ENCODE results near the gene CTNND1.

Gene CTNND1

DNA sequence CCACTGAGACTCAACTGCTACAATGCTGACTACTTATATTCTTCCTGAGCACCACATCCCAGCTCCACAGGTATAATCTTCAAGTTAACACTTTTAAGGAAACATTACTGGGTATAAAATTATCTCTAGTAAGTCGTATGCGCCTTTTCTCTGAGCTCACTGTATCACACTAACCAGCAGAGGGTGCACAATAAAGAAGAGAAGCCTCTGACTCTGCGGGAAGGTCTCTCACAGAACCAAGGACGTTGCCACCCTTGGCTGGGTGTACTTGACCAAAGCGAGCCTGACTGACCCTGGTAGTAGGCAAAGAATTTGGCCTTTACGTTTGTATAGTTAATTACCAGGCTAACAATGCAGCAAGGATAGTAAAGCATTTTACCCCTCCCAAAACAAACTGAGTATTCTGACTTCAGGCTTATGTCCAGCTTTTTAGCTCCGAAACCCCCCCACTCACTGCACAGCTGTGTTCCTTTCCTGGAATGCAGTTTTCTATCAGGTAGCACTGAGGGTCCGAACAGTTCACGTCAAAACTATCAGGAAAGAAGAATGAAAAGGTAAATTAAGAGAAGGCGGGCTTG, 9.8 kb upstream of the CTNND1 start, which contains the start of gene BTBD18:
Gene BTBD18 (minus strand): TSS at position 144 of the 578 bp plus-strand sequence. CDS start 631 bp downstream, outside the sequence.
- TF ChIP-seq CTCF (IDR thresholded peaks at IDR 0.05; ENCODE audit: insufficient read depth, low read length, poor library complexity, severe bottlenecking) = peak; percentile 23
- no peak for TF ChIP-seq EZH2phosphoT487 (conservative IDR thresholded peaks at IDR 0.05; ENCODE audit: low read length)
- H3K9me3 ChIP-seq (ENCODE audit: insufficient read depth, low read length) = no peaks in the 10 kb centered on the region
- H4K20me1 ChIP-seq (ENCODE audit: low read depth, low read length) = no peaks in the 10 kb centered on the region
- peaks cover 5% of the 10 kb centered on the region for H3F3A ChIP-seq (ENCODE audit: insufficient read depth)
- H3K9ac ChIP-seq (ENCODE audit: low read length) = no peak within 1 kb of the TSS
- H3K79me2 ChIP-seq (ENCODE audit: insufficient read depth, low read length) = no peaks in the 10 kb centered on the region
- no peaks in the 10 kb centered on the region for H3K27me3 ChIP-seq (ENCODE audit: low read length)
- no peaks in the 10 kb centered on the region for H3K36me3 ChIP-seq (ENCODE audit: low read length)
- no peak within 1 kb of the TSS for H2AFZ ChIP-seq (ENCODE audit: low read depth, low read length, severe bottlenecking)
- no peak within 1 kb of the TSS for H3K4me3 ChIP-seq (ENCODE audit: insufficient read depth, low read length, poor library complexity, severe bottlenecking)
- no peak within 1 kb of the TSS for H3K27ac ChIP-seq (ENCODE audit: low read depth, low read length)
- H3K9me2 ChIP-seq (replicated peaks; ENCODE audit: insufficient read depth, low read length) = no peaks in the 10 kb centered on the region
- no peak within 1 kb of the TSS for H3K4me2 ChIP-seq (ENCODE audit: low read depth, low read length, poor library complexity, severe bottlenecking)

- H4K20me1 ChIP-seq (ENCODE audit: low read depth, low read length) = no peaks in the 10 kb centered on the region
- H3K79me2 ChIP-seq (ENCODE audit: insufficient read depth, low read length) = no peaks in the 10 kb centered on the region
- no peak overlapping the region for H2AFZ ChIP-seq (ENCODE audit: low read depth, low read length, severe bottlenecking)
- no peaks in the 10 kb centered on the region for H3K9me2 ChIP-seq (replicated peaks; ENCODE audit: insufficient read depth, low read length)
- H3K36me3 ChIP-seq (ENCODE audit: low read length) = no peaks in the 10 kb centered on the region
- H3K27me3 ChIP-seq (ENCODE audit: low read length) = no peaks in the 10 kb centered on the region
- no peak overlapping the region for H3K9ac ChIP-seq (ENCODE audit: low read length)
- H3F3A ChIP-seq (ENCODE audit: insufficient read depth) = peaks cover 5% of the 10 kb centered on the region
- H3K4me3 ChIP-seq (ENCODE audit: insufficient read depth, low read length, poor library complexity, severe bottlenecking) = no peak overlapping the region
- H3K4me2 ChIP-seq (ENCODE audit: low read depth, low read length, poor library complexity, severe bottlenecking) = no peak overlapping the region
- TF ChIP-seq CTCF (IDR thresholded peaks at IDR 0.05; ENCODE audit: insufficient read depth, low read length, poor library complexity, severe bottlenecking) (no peak), EZH2phosphoT487 (conservative IDR thresholded peaks at IDR 0.05; ENCODE audit: low read length) (no peak)
- H3K27ac ChIP-seq (ENCODE audit: low read depth, low read length) = no peak overlapping the region
- H3K9me3 ChIP-seq (ENCODE audit: insufficient read depth, low read length) = no peaks in the 10 kb centered on the region
Measured at GRCh38 chr11:57752954-57753353, 8.6 kb upstream of the CTNND1 start.

DNA sequence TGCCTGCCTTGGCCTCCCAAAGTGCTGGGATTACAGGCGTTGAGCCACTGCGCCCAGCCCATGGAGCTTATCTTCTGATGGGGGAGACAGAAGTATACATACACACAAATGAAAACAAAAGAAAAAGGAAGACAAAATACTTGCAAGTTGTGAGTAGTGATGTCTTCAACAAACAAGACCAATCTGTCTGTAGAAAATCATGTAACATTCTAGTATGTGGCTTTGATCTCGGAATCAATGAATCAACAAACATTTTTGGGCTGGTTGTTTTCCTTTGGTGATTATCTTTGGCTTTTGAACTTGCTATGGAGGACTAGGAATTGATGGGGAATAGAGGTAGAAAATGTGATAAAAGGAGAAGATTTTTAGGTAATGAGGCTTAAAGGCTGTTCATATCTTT, 3.4 kb upstream of the CTNND1 start:
- no peaks in the 10 kb centered on the region for H3K79me2 ChIP-seq (ENCODE audit: insufficient read depth, low read length)
- H3K36me3 ChIP-seq (ENCODE audit: low read length) = no peaks in the 10 kb centered on the region
- H3K4me2 ChIP-seq (ENCODE audit: low read depth, low read length, poor library complexity, severe bottlenecking) = no peak overlapping the region
- H3K9me3 ChIP-seq (ENCODE audit: insufficient read depth, low read length) = no peaks in the 10 kb centered on the region
- no peaks in the 10 kb centered on the region for H4K20me1 ChIP-seq (ENCODE audit: low read depth, low read length)
- TF ChIP-seq EZH2phosphoT487 (conservative IDR thresholded peaks at IDR 0.05; ENCODE audit: low read length) (no peak), CTCF (IDR thresholded peaks at IDR 0.05; ENCODE audit: insufficient read depth, low read length, poor library complexity, severe bottlenecking) (no peak)
- H2AFZ ChIP-seq (ENCODE audit: low read depth, low read length, severe bottlenecking) = no peak overlapping the region
- H3K27me3 ChIP-seq (ENCODE audit: low read length) = no peaks in the 10 kb centered on the region
- H3K9ac ChIP-seq (ENCODE audit: low read length) = no peak overlapping the region
- no peak overlapping the region for H3K27ac ChIP-seq (ENCODE audit: low read depth, low read length)
- H3K9me2 ChIP-seq (replicated peaks; ENCODE audit: insufficient read depth, low read length) = no peaks in the 10 kb centered on the region
- H3F3A ChIP-seq (ENCODE audit: insufficient read depth) = no peaks in the 10 kb centered on the region
- H3K4me3 ChIP-seq (ENCODE audit: insufficient read depth, low read length, poor library complexity, severe bottlenecking) = no peak overlapping the region

All from SU-DHL-6 (cell line).